ENCODE data around the gene U2AF2. TPM values are rescaled to one million over a fixed set of nuclear protein-coding genes. Genes with fewer than 3 reads are reported as not detected.
A peak's percentile ranks its signal among the peaks of the same experiment; 100 is the strongest.

Gene U2AF2
- total RNA-seq, 1 donor from 2014 or later, result 145 TPM

DNA sequence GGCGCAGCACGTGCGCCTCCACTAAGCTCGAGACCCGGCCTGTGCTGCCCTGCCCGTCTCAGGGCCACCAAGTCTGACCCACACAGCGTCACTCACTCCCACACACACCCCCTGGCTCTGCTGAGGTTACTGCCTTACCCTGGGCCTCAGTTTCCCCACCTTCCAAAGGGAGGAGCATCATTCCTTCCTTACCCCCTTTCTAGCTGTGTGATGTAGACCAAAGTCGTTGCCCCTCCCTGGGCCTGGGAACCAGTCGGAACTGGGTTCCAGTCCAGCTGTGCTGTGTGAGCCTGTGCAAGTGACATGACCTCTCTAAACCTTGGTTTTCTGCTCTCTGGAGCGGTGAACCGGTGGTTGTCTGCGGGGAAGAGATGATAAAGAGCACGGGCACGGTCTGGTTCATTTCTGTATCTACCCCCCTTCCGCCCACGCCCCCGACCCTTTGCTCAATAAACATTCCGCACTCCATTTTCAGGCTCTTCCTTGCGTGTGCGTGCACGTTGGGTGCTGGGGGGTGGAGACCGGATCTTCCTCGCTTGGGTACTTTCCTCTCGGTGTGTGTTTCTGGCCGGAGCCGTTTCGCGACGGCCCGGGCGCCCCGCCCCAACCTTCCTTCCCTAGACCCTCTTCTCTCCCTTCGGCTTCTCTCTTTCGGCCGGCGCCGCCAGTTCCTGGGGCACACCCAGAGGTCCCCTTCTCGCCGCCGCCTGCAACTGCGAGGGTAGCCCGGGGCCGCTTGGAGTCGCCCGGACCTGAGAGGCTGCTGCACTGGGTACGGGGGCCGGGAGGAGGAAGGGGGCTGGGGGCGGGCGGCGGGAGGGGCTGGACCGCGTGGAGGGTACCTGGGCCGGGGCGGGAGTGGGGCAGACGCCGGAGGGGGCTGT, 11.6 kb upstream of the U2AF2 start, which contains the start of gene ZNF581:
ZNF581 (plus strand) TSS at position 647 of the 884 bp plus-strand sequence. CDS start 923 bp downstream, outside the sequence.
- H3K27me3 ChIP-seq, result no peaks in the 10 kb centered on the region
- TF ChIP-seq POLR2AphosphoS5 (IDR thresholded peaks at IDR 0.05; ENCODE audit: insufficient read depth in 1 of 2, low read depth in 1 of 2) (peak; percentile 56 to 76), POLR2A (IDR thresholded peaks at IDR 0.05) (no peak)
- H3K27ac ChIP-seq, result peak within 1 kb of the TSS; percentile 97
- H3K4me1 ChIP-seq, result peaks cover 63% of the 10 kb centered on the region
- peaks cover 0 to 11% of the 10 kb centered on the region in 2 donors for H3K36me3 ChIP-seq
- no peaks in the 10 kb centered on the region for H3K9me3 ChIP-seq
- intact Hi-C loops (cut with DNase I), result no loop called here
- DNase-seq (ENCODE audit: extremely low spot score in 2 of 2), result no peak
- peak within 1 kb of the TSS; percentile 57 to 83 for H3K4me3 ChIP-seq

DNA sequence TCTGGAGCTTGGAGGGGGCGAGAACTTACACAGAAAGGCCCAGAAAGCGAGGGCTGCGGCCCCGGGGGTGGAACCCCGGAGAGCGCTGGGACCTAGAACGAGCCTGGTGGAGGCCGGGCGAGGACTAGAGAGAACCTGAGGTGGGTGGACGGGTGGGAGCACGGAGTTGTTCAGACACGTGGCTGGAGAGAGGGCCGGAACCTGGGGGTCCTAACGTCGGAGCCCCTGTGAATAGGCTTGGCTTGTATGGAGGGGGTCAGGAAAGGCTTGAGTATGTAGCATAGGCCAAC, 11.0 kb upstream of the U2AF2 start:
- TF ChIP-seq POLR2AphosphoS5 (IDR thresholded peaks at IDR 0.05; ENCODE audit: insufficient read depth in 1 of 2, low read depth in 1 of 2) (no peak), POLR2A (IDR thresholded peaks at IDR 0.05) (no peak)
- TF ChIP-seq, protein P1, sequence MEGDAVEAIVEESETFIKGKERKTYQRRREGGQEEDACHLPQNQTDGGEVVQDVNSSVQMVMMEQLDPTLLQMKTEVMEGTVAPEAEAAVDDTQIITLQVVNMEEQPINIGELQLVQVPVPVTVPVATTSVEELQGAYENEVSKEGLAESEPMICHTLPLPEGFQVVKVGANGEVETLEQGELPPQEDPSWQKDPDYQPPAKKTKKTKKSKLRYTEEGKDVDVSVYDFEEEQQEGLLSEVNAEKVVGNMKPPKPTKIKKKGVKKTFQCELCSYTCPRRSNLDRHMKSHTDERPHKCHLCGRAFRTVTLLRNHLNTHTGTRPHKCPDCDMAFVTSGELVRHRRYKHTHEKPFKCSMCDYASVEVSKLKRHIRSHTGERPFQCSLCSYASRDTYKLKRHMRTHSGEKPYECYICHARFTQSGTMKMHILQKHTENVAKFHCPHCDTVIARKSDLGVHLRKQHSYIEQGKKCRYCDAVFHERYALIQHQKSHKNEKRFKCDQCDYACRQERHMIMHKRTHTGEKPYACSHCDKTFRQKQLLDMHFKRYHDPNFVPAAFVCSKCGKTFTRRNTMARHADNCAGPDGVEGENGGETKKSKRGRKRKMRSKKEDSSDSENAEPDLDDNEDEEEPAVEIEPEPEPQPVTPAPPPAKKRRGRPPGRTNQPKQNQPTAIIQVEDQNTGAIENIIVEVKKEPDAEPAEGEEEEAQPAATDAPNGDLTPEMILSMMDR (IDR thresholded peaks at IDR 0.05), result no peak
- no peak for DNase-seq (ENCODE audit: extremely low spot score in 2 of 2)
- peak overlapping the region; percentile 97 for H3K27ac ChIP-seq
- peaks cover 0 to 11% of the 10 kb centered on the region in 2 donors for H3K36me3 ChIP-seq
- H3K27me3 ChIP-seq, result no peaks in the 10 kb centered on the region
- H3K4me3 ChIP-seq, result peak overlapping the region; percentile 57 to 83
- peaks cover 69% of the 10 kb centered on the region for H3K4me1 ChIP-seq
- no peaks in the 10 kb centered on the region for H3K9me3 ChIP-seq
- intact Hi-C loops (cut with DNase I), result no loop called here

DNA sequence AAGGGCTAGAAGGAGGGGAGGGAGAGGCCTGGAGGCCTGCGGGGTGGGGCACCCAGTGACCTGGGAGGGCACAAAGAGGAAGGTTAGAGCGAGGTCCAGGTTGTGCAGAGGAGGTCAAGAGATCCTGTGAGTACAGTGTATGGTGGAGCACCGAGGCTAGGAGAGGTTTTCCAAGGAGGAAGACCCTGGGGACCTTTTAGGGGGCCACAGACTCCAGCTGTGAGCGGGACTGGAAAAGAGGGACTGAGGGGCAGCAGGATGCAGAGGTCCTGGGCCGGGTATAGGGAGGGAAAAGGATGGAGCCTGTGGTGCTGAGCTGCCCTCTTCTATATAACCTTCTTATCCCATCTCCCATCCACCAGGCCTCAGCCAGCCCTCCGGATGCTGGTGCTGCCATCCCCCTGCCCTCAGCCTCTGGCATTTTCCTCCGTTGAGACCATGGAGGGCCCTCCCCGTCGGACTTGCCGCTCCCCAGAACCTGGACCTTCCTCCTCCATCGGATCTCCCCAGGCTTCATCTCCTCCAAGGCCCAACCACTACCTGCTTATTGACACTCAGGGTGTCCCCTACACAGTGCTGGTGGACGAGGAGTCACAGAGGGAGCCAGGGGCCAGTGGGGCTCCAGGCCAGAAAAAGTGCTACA, 10.5 kb upstream of the U2AF2 start:
- intact Hi-C loops (cut with DNase I), result no loop called here
- Histone ChIP-seq H3K9me3 (no peaks in the 10 kb centered on the region), H3K27ac (peak overlapping the region; percentile 97), H3K4me1 (peaks cover 70% of the 10 kb centered on the region), H3K36me3 (peaks cover 0 to 11% of the 10 kb centered on the region in 2 donors), H3K4me3 (peak overlapping the region; percentile 57 to 83), H3K27me3 (no peaks in the 10 kb centered on the region)
- no peak for DNase-seq (ENCODE audit: extremely low spot score in 2 of 2)
- TF ChIP-seq, protein P1 (IDR thresholded peaks at IDR 0.05), result no peak

DNA sequence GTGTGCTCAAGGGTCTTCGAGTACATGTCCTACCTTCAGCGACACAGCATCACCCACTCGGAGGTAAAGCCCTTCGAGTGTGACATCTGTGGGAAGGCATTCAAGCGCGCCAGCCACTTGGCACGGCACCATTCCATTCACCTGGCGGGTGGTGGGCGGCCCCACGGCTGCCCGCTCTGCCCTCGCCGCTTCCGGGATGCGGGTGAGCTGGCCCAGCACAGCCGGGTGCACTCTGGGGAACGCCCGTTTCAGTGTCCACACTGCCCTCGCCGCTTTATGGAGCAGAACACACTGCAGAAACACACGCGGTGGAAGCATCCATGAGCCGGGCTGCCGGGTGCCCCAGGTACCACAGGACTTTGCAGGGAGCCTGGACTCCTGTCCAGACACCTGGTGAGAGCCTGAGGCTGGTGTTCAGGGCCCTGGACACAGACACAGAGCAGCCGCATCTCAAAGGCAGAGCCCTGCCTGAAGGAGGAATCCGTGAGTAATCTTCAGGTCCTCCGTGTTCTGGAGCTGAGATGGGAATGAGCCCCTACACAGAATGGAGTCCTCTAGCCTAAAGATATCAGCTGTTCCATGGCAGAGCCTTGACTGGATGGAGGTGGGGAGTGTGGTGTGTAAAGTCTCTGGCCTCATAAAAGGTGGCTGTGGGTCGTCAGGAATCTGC, 9.9 kb upstream of the U2AF2 start:
- peaks cover 66% of the 10 kb centered on the region for H3K4me1 ChIP-seq
- H3K36me3 ChIP-seq, result peaks cover 0 to 11% of the 10 kb centered on the region in 2 donors
- H3K9me3 ChIP-seq, result no peaks in the 10 kb centered on the region
- TF ChIP-seq, protein P1 (IDR thresholded peaks at IDR 0.05), result no peak
- TF ChIP-seq POLR2A (IDR thresholded peaks at IDR 0.05) (no peak), POLR2AphosphoS5 (IDR thresholded peaks at IDR 0.05; ENCODE audit: insufficient read depth in 1 of 2, low read depth in 1 of 2) (no peak)
- intact Hi-C loops (cut with DNase I), result no loop called here
- DNase-seq (ENCODE audit: extremely low spot score in 2 of 2), result no peak
- H3K27ac ChIP-seq, result no peak overlapping the region
- H3K4me3 ChIP-seq, result no peak overlapping the region
- no peaks in the 10 kb centered on the region for H3K27me3 ChIP-seq

DNA sequence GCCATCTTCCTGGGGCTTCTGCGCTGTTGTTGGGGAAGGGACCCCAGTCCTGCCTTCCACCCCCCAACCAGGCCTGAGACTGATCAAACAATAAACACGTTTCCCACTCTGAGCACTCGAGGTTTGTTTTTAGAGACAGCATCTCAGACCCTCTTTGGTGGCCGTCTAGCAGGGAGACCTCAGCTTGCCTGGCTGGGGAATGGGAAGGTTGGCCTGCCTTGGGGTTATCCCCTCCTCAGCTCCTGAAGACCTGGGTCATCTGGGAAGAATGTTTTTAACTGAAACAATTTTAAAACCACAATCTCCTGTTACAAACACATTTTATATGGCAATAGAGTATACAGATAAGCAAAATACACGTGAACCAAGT, 9.3 kb upstream of the U2AF2 start:
- intact Hi-C loops (cut with DNase I), result no loop called here
- peaks cover 61% of the 10 kb centered on the region for H3K4me1 ChIP-seq
- no peaks in the 10 kb centered on the region for H3K9me3 ChIP-seq
- H3K36me3 ChIP-seq, result peaks cover 0 to 11% of the 10 kb centered on the region in 2 donors
- DNase-seq (ENCODE audit: extremely low spot score in 2 of 2), result no peak
- H3K27me3 ChIP-seq, result no peaks in the 10 kb centered on the region
- TF ChIP-seq POLR2A (IDR thresholded peaks at IDR 0.05) (no peak), POLR2AphosphoS5 (IDR thresholded peaks at IDR 0.05; ENCODE audit: insufficient read depth in 1 of 2, low read depth in 1 of 2) (no peak)
- TF ChIP-seq, protein P1 (IDR thresholded peaks at IDR 0.05), result no peak
- H3K4me3 ChIP-seq, result no peak overlapping the region
- no peak overlapping the region for H3K27ac ChIP-seq

All from vagina (tissue), 2 donors.